Measurements from ENCODE around the gene KMT2B.

- TF ChIP-seq CTCF (tag by site-specific recombination; IDR thresholded peaks at IDR 0.05) (no peak), TCF7L2 (IDR thresholded peaks at IDR 0.05; ENCODE audit: borderline replicate concordance, low read depth, low read length) (no peak), ZIC2 (tag by site-specific recombination; IDR thresholded peaks at IDR 0.05) (no peak), RBAK (tag by site-specific recombination; IDR thresholded peaks at IDR 0.05) (no peak), ZNF121 (tag by site-specific recombination; IDR thresholded peaks at IDR 0.05) (no peak), YY1 (tag by site-specific recombination; IDR thresholded peaks at IDR 0.05) (no peak)
- TF ChIP-seq, protein P1, sequence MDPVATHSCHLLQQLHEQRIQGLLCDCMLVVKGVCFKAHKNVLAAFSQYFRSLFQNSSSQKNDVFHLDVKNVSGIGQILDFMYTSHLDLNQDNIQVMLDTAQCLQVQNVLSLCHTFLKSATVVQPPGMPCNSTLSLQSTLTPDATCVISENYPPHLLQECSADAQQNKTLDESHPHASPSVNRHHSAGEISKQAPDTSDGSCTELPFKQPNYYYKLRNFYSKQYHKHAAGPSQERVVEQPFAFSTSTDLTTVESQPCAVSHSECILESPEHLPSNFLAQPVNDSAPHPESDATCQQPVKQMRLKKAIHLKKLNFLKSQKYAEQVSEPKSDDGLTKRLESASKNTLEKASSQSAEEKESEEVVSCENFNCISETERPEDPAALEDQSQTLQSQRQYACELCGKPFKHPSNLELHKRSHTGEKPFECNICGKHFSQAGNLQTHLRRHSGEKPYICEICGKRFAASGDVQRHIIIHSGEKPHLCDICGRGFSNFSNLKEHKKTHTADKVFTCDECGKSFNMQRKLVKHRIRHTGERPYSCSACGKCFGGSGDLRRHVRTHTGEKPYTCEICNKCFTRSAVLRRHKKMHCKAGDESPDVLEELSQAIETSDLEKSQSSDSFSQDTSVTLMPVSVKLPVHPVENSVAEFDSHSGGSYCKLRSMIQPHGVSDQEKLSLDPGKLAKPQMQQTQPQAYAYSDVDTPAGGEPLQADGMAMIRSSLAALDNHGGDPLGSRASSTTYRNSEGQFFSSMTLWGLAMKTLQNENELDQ (tag by site-specific recombination; IDR thresholded peaks at IDR 0.05; ENCODE audit: low read depth) = no peak
- TF ChIP-seq, protein P2, sequence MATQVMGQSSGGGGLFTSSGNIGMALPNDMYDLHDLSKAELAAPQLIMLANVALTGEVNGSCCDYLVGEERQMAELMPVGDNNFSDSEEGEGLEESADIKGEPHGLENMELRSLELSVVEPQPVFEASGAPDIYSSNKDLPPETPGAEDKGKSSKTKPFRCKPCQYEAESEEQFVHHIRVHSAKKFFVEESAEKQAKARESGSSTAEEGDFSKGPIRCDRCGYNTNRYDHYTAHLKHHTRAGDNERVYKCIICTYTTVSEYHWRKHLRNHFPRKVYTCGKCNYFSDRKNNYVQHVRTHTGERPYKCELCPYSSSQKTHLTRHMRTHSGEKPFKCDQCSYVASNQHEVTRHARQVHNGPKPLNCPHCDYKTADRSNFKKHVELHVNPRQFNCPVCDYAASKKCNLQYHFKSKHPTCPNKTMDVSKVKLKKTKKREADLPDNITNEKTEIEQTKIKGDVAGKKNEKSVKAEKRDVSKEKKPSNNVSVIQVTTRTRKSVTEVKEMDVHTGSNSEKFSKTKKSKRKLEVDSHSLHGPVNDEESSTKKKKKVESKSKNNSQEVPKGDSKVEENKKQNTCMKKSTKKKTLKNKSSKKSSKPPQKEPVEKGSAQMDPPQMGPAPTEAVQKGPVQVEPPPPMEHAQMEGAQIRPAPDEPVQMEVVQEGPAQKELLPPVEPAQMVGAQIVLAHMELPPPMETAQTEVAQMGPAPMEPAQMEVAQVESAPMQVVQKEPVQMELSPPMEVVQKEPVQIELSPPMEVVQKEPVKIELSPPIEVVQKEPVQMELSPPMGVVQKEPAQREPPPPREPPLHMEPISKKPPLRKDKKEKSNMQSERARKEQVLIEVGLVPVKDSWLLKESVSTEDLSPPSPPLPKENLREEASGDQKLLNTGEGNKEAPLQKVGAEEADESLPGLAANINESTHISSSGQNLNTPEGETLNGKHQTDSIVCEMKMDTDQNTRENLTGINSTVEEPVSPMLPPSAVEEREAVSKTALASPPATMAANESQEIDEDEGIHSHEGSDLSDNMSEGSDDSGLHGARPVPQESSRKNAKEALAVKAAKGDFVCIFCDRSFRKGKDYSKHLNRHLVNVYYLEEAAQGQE (tag by site-specific recombination; IDR thresholded peaks at IDR 0.05) = no peak
- TF ChIP-seq, protein P3, sequence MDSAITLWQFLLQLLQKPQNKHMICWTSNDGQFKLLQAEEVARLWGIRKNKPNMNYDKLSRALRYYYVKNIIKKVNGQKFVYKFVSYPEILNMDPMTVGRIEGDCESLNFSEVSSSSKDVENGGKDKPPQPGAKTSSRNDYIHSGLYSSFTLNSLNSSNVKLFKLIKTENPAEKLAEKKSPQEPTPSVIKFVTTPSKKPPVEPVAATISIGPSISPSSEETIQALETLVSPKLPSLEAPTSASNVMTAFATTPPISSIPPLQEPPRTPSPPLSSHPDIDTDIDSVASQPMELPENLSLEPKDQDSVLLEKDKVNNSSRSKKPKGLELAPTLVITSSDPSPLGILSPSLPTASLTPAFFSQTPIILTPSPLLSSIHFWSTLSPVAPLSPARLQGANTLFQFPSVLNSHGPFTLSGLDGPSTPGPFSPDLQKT (IDR thresholded peaks at IDR 0.05; ENCODE audit: borderline replicate concordance, low read depth, low read length) = no peak
Observed at GRCh38 chr19:35764432-35765315, 46.9 kb downstream of the KMT2B start.
